Neural cell (in vitro differentiated cells): ENCODE results near the gene RPP30. TPM values are rescaled to one million over a fixed set of nuclear protein-coding genes. Genes with fewer than 3 reads are reported as not detected.

Source experiments
- H2AFZ ChIP-seq: fragments of 200-600, 300-800 bp; sonication (generic), shearing (Covaris generic); 2 replicates; pipeline ENCODE4 v1.6.0; 2014; ENCODE audit warnings: low read depth, mild to moderate bottlenecking, antibody characterized with exemption, low read length, moderate library complexity
- H3F3A ChIP-seq: fragments of 200-600 bp; shearing (Covaris generic); 2 replicates; pipeline ENCODE4 v1.6.1; 2016; ENCODE audit warnings: mild to moderate bottlenecking, moderate library complexity, mixed read lengths, antibody characterized with exemption, low read length; ENCODE audit not compliant: insufficient read depth, poor library complexity, severe bottlenecking
- H3K27ac ChIP-seq: fragments of 200-600, 300-800 bp; sonication (generic), shearing (Covaris generic); 2 replicates; pipeline ENCODE4 v1.5.1; 2014; ENCODE audit warnings: mild to moderate bottlenecking, low read length, moderate library complexity
- H3K27me3 ChIP-seq: fragments of 300-800, 200-600 bp; sonication (generic), shearing (Covaris generic); 2 replicates; pipeline ENCODE4 v1.6.0; 2014; ENCODE audit warnings: mild to moderate bottlenecking, low read depth, low read length, moderate library complexity; ENCODE audit not compliant: insufficient read depth
- H3K36me3 ChIP-seq: fragments of 300-800, 200-600 bp; sonication (generic), shearing (Covaris generic); 2 replicates; pipeline ENCODE4 v1.5.1; 2014; ENCODE audit warnings: mild to moderate bottlenecking, antibody characterized with exemption, low read length, moderate library complexity; ENCODE audit not compliant: insufficient read depth
- H3K4me2 ChIP-seq: fragments of 300-800, 200-600 bp; sonication (generic), shearing (Covaris generic); 2 replicates; pipeline ENCODE4 v1.6.0; 2014; ENCODE audit warnings: mild to moderate bottlenecking, low read length
- H3K4me3 ChIP-seq: fragments of 300-800, 200-600 bp; sonication (generic), shearing (Covaris generic); 2 replicates; pipeline ENCODE4 v1.5.1; 2014; ENCODE audit warnings: mild to moderate bottlenecking, low read length, moderate library complexity
- H3K79me2 ChIP-seq: fragments of 200-600 bp; shearing (Covaris generic); replicated peaks from 2 replicates; pipeline ENCODE4 v1.6.0; 2014; ENCODE audit warnings: mild to moderate bottlenecking, low read length, moderate library complexity; ENCODE audit not compliant: insufficient read depth
- H3K9ac ChIP-seq: fragments of 300-800, 200-600 bp; sonication (generic), shearing (Covaris generic); 2 replicates; pipeline ENCODE4 v1.6.1; 2016; ENCODE audit warnings: mild to moderate bottlenecking, low read length, mixed read lengths
- H3K9me2 ChIP-seq: fragments of 200-600 bp; shearing (Covaris generic); 2 replicates; pipeline ENCODE4 v1.6.1; 2016; ENCODE audit warnings: mild to moderate bottlenecking, low read length, mixed read lengths; ENCODE audit not compliant: insufficient read depth
- H3K9me3 ChIP-seq: fragments of 200-600, 300-800 bp; sonication (generic), shearing (Covaris generic); 2 replicates; pipeline ENCODE4 v1.6.1; 2016; ENCODE audit warnings: mild to moderate bottlenecking, mixed run types, low read length, moderate library complexity, mixed read lengths
- H4K20me1 ChIP-seq: fragments of 200-600 bp; shearing (Covaris generic); 2 replicates; pipeline ENCODE4 v1.6.1; 2016; ENCODE audit warnings: mild to moderate bottlenecking, mixed run types; ENCODE audit not compliant: insufficient read depth
- CTCF ChIP-seq: fragments of 450-650 bp; IDR thresholded peaks from 2 replicates; pipeline ENCODE4 v1.5.1; 2014; ENCODE audit warnings: antibody characterized with exemption, mild to moderate bottlenecking, moderate library complexity; ENCODE audit not compliant: poor library complexity, severe bottlenecking
- EP300 ChIP-seq: fragments of 450-650 bp; conservative IDR thresholded peaks from 2 replicates; pipeline ENCODE4 v1.6.1; 2014; ENCODE audit warnings: antibody characterized with exemption, mild to moderate bottlenecking, moderate library complexity; ENCODE audit not compliant: poor library complexity, severe bottlenecking
- EZH2 ChIP-seq: fragments of 200-600, 300-800 bp; shearing (Covaris generic), sonication (generic); IDR thresholded peaks from 2 replicates; pipeline ENCODE4 v1.6.1; 2014; ENCODE audit warnings: antibody characterized with exemption, low read length, borderline replicate concordance, mild to moderate bottlenecking; ENCODE audit not compliant: insufficient read depth, poor library complexity, severe bottlenecking
- MXI1 ChIP-seq: fragments of 450-650 bp; conservative IDR thresholded peaks from 2 replicates; pipeline ENCODE4 v1.6.1; 2014; ENCODE audit warnings: antibody characterized with exemption, mild to moderate bottlenecking; ENCODE audit not compliant: poor library complexity, severe bottlenecking
- POLR2AphosphoS5 ChIP-seq: IDR thresholded peaks from 2 replicates; pipeline ENCODE4 v1.6.1; 2012
- RAD21 ChIP-seq: fragments of 450-650 bp; conservative IDR thresholded peaks from 2 replicates; pipeline ENCODE4 v1.6.1; 2014; ENCODE audit warnings: antibody characterized with exemption, mild to moderate bottlenecking, moderate library complexity
- REST ChIP-seq: IDR thresholded peaks from 2 replicates; pipeline ENCODE4 v1.6.1; 2012; ENCODE audit warnings: borderline replicate concordance
- SMC3 ChIP-seq: fragments of 450-650 bp; conservative IDR thresholded peaks from 2 replicates; pipeline ENCODE4 v1.6.1; 2014; ENCODE audit warnings: antibody characterized with exemption, mild to moderate bottlenecking, moderate library complexity; ENCODE audit not compliant: poor library complexity
- TAF1 ChIP-seq: IDR thresholded peaks from 2 replicates; pipeline ENCODE4 v1.6.1; 2012; ENCODE audit warnings: low read depth
- polyA plus RNA-seq: library from polyadenylated mRNA; depleted of rRNA; stranded (reverse); fragments of >200 nt; gene quantifications from 2 replicates; pipeline ENCODE4 v1.2.3, GENCODE V29; 2014

RPP30 gene
- polyA plus RNA-seq, 1 donor from 2014 or later, result 86.5 TPM

GRCh38 chr10:90862908-90863514, 8.8 kb upstream of the RPP30 start:
- H2AFZ ChIP-seq, result no peak overlapping the region
- no peak overlapping the region for H3K9ac ChIP-seq
- no peak overlapping the region for H3K4me2 ChIP-seq
- TF ChIP-seq CTCF (peak; percentile 78), EP300 (no peak), POLR2AphosphoS5 (no peak), RAD21 (peak; percentile 84), REST (no peak), MXI1 (no peak), EZH2 (no peak), SMC3 (peak; percentile 89), TAF1 (no peak)
- H3K27ac ChIP-seq, result no peak overlapping the region
- H3K36me3 ChIP-seq, result no peaks in the 10 kb centered on the region
- no peak overlapping the region for H3K4me3 ChIP-seq
- no peaks in the 10 kb centered on the region for H3K9me2 ChIP-seq
- no peaks in the 10 kb centered on the region for H4K20me1 ChIP-seq
- H3K79me2 ChIP-seq, result no peaks in the 10 kb centered on the region
- no peaks in the 10 kb centered on the region for H3K9me3 ChIP-seq
- peaks cover 18% of the 10 kb centered on the region for H3K27me3 ChIP-seq
- no peaks in the 10 kb centered on the region for H3F3A ChIP-seq

GRCh38 chr10:90865401-90865800, 6.4 kb upstream of the RPP30 start:
- Histone ChIP-seq H4K20me1 (no peaks in the 10 kb centered on the region), H3K9ac (no peak overlapping the region), H3K9me2 (no peaks in the 10 kb centered on the region), H2AFZ (no peak overlapping the region), H3K9me3 (no peaks in the 10 kb centered on the region), H3K27me3 (no peaks in the 10 kb centered on the region), H3K79me2 (no peaks in the 10 kb centered on the region), H3K4me3 (no peak overlapping the region), H3K4me2 (no peak overlapping the region), H3K27ac (no peak overlapping the region), H3K36me3 (no peaks in the 10 kb centered on the region), H3F3A (no peaks in the 10 kb centered on the region)
- TF ChIP-seq CTCF, result peak; percentile 50
- TF ChIP-seq RAD21, result peak; percentile 29
- TF ChIP-seq EZH2, result no peak
